Keratinocyte (primary cell): ENCODE measurements around the gene HBP1. TPM values are rescaled to one million over a fixed set of nuclear protein-coding genes. Genes with fewer than 3 reads are reported as not detected.

Experiments used
- DNase-seq: peaks from one replicate; pipeline ENCODE4 v3.0.0-alpha.2; 2011; ENCODE audit warnings: low read depth, missing footprints, low spot score
- FAIRE-seq: peaks from 2 replicates; lab custom pipeline; 2011; peaks lifted over from hg19 to GRCh38; lab: Jason Lieb, UNC
- H2AFZ ChIP-seq: 2 replicates; pipeline ENCODE4 v1.6.0; 2012; ENCODE audit warnings: low read length, control low read depth, inconsistent platforms; ENCODE audit not compliant: control insufficient read depth
- H3K27ac ChIP-seq: 2 replicates; pipeline ENCODE4 v1.5.1; 2011; ENCODE audit warnings: low read length; ENCODE audit not compliant: control insufficient read depth, insufficient read depth
- H3K27me3 ChIP-seq: 3 replicates; pipeline ENCODE4 v1.6.0; 2011; ENCODE audit warnings: low read length; ENCODE audit not compliant: control insufficient read depth, insufficient read depth; ENCODE audit errors: extremely low read depth
- H3K36me3 ChIP-seq, 2 experiments: 2 replicates in 1 of 2; 3 replicates in 1 of 2; pipeline ENCODE4 v1.5.1; 2011; ENCODE audit warnings: low read length in 2 of 2, mild to moderate bottlenecking in 1 of 2; ENCODE audit not compliant: control insufficient read depth in 2 of 2, insufficient read depth in 2 of 2; ENCODE audit errors: extremely low read depth in 1 of 2
- H3K4me1 ChIP-seq: 3 replicates; pipeline ENCODE4 v1.5.1; 2011; ENCODE audit warnings: low read length; ENCODE audit not compliant: control insufficient read depth, insufficient read depth; ENCODE audit errors: extremely low read depth
- H3K4me2 ChIP-seq: 3 replicates; pipeline ENCODE4 v1.6.0; 2011; ENCODE audit warnings: low read depth, low read length; ENCODE audit not compliant: control insufficient read depth, insufficient read depth; ENCODE audit errors: extremely low read depth
- H3K4me3 ChIP-seq, 3 experiments: fragments of 200-600 bp in 1 of 3; sonication (generic) in 1 of 3; 2 replicates in 2 of 3; 3 replicates in 1 of 3; pipeline ENCODE4 v1.5.1; 2011 to 2016; ENCODE audit warnings: low read length in 3 of 3, mild to moderate bottlenecking in 3 of 3, control low read depth in 2 of 3, inconsistent platforms in 1 of 3, low read depth in 1 of 3, mixed read lengths in 1 of 3, mixed run types in 1 of 3, moderate library complexity in 1 of 3; ENCODE audit not compliant: control insufficient read depth in 2 of 3, insufficient read depth in 2 of 3; ENCODE audit errors: extremely low read depth in 1 of 3
- H3K79me2 ChIP-seq: 2 replicates; pipeline ENCODE4 v1.6.0; 2012; ENCODE audit warnings: low read length; ENCODE audit not compliant: control insufficient read depth, insufficient read depth
- H3K9ac ChIP-seq: 3 replicates; pipeline ENCODE4 v1.6.0; 2011; ENCODE audit warnings: low read length; ENCODE audit not compliant: control insufficient read depth, insufficient read depth; ENCODE audit errors: extremely low read depth
- H3K9me1 ChIP-seq: 3 replicates; pipeline ENCODE4 v1.6.0; 2011; ENCODE audit warnings: low read length; ENCODE audit not compliant: control insufficient read depth, insufficient read depth; ENCODE audit errors: extremely low read depth
- H3K9me3 ChIP-seq: 2 replicates; pipeline ENCODE4 v1.5.1; 2012; ENCODE audit warnings: low read depth, low read length; ENCODE audit not compliant: control insufficient read depth
- H4K20me1 ChIP-seq: 3 replicates; pipeline ENCODE4 v1.6.0; 2011; ENCODE audit warnings: low read length; ENCODE audit not compliant: control insufficient read depth, insufficient read depth; ENCODE audit errors: extremely low read depth
- EZH2 ChIP-seq: IDR thresholded peaks from one replicate; pipeline ENCODE4 v1.6.1; 2012; ENCODE audit warnings: inconsistent platforms, mild to moderate bottlenecking, low read length, moderate library complexity
- dilution Hi-C: fragments of 300-500 bp; cut with MboI; formaldehyde crosslinking; loops from one replicate; pipeline ENCODE4 v1.7.0; 2020; ENCODE audit warnings: low sequenced_read_pairs; ENCODE audit not compliant: extremely low pct_ligation_motif_present
- polyA plus RNA-seq, 5 experiments: library from polyadenylated mRNA; depleted of rRNA in 3 of 5; stranded (reverse) in 3 of 5; stranded (forward) in 1 of 5; unstranded in 1 of 5; fragments of >200 nt; gene quantifications; 1 replicate in 1 of 5; 2 replicates in 3 of 5; 3 replicates in 1 of 5; pipeline versions ENCODE4 v1.2.1 to v1.2.3, GENCODE V29; 2011 to 2012; ENCODE audit warnings: missing spikeins in 2 of 5, low read depth in 1 of 5, low replicate concordance in 1 of 5
- TF ChIP-seq, protein P1 (sequence below), 3 experiments: IDR thresholded peaks in 1 of 3; conservative IDR thresholded peaks in 1 of 3; optimal IDR thresholded peaks in 1 of 3; 2 replicates in 2 of 3; 3 replicates in 1 of 3; pipeline versions ENCODE3 to v1.5.1; 2011; ENCODE audit warnings: low read length in 3 of 3, mild to moderate bottlenecking in 3 of 3, moderate library complexity in 2 of 3, control low read depth in 1 of 3, inconsistent platforms in 1 of 3; ENCODE audit not compliant: insufficient read depth in 2 of 3; ENCODE audit errors: extremely low read depth in 1 of 3

The HBP1 gene
- polyA plus RNA-seq, 1 donor (not counting 4 experiments of a cell fraction or from before 2014, with no cell fraction given), result 42.8 TPM

DNA sequence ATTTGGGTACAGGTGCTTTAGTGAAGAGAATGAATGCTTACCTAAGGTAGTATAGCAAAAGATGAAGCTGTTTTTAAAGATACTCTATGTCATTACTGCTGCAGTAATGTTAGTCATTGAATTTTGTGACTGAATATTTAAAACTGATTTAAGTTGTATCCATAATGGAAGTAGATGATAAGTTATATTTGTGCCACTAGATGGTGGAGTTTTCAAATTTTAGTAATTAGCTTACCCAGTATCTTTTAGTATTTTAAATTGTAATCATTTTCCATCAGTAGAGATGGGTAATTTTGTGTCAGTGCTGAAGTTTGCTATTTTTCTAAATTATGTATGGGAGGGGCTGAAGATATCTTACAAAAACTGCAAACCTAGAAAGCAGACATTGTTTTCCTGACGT is 25.2 kb downstream of the HBP1 start:
- no peaks in the 10 kb centered on the region for H3K9me1 ChIP-seq
- no peak overlapping the region for H3K4me2 ChIP-seq
- H3K9ac ChIP-seq, result no peak overlapping the region
- H3K79me2 ChIP-seq, result no peaks in the 10 kb centered on the region
- no peak overlapping the region for H3K27ac ChIP-seq
- dilution Hi-C loops, result no loop called here
- H3K36me3 ChIP-seq, result peaks cover 8 to 10% of the 10 kb centered on the region in 2 experiments
- H3K27me3 ChIP-seq, result no peaks in the 10 kb centered on the region
- FAIRE-seq, result no peak
- H3K9me3 ChIP-seq, result no peaks in the 10 kb centered on the region
- no peak overlapping the region for H2AFZ ChIP-seq
- no peak overlapping the region for H3K4me3 ChIP-seq
- TF ChIP-seq EZH2, result no peak
- TF ChIP-seq, protein P1, sequence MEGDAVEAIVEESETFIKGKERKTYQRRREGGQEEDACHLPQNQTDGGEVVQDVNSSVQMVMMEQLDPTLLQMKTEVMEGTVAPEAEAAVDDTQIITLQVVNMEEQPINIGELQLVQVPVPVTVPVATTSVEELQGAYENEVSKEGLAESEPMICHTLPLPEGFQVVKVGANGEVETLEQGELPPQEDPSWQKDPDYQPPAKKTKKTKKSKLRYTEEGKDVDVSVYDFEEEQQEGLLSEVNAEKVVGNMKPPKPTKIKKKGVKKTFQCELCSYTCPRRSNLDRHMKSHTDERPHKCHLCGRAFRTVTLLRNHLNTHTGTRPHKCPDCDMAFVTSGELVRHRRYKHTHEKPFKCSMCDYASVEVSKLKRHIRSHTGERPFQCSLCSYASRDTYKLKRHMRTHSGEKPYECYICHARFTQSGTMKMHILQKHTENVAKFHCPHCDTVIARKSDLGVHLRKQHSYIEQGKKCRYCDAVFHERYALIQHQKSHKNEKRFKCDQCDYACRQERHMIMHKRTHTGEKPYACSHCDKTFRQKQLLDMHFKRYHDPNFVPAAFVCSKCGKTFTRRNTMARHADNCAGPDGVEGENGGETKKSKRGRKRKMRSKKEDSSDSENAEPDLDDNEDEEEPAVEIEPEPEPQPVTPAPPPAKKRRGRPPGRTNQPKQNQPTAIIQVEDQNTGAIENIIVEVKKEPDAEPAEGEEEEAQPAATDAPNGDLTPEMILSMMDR (optimal IDR thresholded peaks at IDR 0.05 in 1 of 3, IDR thresholded peaks at IDR 0.05 in 1 of 3, conservative IDR thresholded peaks at IDR 0.05 in 1 of 3; ENCODE audit: extremely low read depth in 1 of 3, insufficient read depth in 2 of 3, low read length in 3 of 3), result no peak
- DNase-seq, result no peak
- no peaks in the 10 kb centered on the region for H4K20me1 ChIP-seq
- no peaks in the 10 kb centered on the region for H3K4me1 ChIP-seq

DNA sequence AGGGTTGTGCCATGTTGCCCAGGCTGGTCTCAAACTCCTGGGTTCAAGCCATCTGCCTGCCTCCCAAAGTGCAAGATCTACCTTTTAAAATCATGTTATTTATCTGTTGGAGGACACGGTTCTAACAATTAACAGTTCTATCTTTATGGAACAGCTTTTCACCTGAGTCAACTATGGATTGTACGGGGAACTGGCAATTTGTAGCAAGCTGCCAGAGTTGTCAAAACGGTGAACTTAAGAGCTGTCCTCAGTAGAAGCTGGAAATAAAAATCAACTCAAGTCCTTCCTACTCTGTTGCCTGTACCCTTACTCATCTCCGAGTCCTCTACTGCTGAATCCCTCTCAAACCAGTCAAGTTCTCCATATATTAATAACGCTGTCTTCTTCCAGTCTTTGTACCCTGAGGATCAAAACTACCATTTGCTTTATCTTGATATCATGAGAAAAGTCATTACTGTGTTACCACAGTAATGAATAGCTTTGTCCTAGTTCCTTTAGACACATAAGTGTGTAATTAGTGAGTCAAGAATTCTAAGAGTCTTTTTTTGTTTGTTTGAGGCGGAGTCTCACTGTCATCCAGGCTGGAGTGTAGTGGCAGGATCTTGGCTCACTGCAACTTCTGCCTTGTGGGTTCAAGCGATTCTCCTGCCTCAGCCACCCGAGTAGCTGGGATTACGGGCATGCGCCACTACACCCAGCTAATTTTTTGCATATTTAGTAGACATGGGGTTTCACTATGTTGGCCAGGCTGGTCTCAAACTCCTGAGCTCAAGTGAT is 28.2 kb downstream of the HBP1 start:
- Histone ChIP-seq H2AFZ (no peak overlapping the region), H3K27me3 (no peaks in the 10 kb centered on the region), H3K9me3 (no peaks in the 10 kb centered on the region), H3K27ac (no peak overlapping the region), H3K4me2 (no peak overlapping the region), H3K4me1 (no peaks in the 10 kb centered on the region), H3K9me1 (no peaks in the 10 kb centered on the region), H3K79me2 (no peaks in the 10 kb centered on the region), H3K36me3 (peaks cover 12 to 19% of the 10 kb centered on the region in 2 experiments), H4K20me1 (no peaks in the 10 kb centered on the region), H3K4me3 (no peak overlapping the region), H3K9ac (no peak overlapping the region)
- TF ChIP-seq EZH2, result no peak
- TF ChIP-seq, protein P1 (optimal IDR thresholded peaks at IDR 0.05 in 1 of 3, IDR thresholded peaks at IDR 0.05 in 1 of 3, conservative IDR thresholded peaks at IDR 0.05 in 1 of 3; ENCODE audit: extremely low read depth in 1 of 3, insufficient read depth in 2 of 3, low read length in 3 of 3), result no peak
- FAIRE-seq (no peak), DNase-seq (no peak)
- dilution Hi-C loops, result no loop called here
